Left cardiac atrium (tissue), 4 donors: ENCODE data around the gene RAB17. TPM values are rescaled to one million over a fixed set of nuclear protein-coding genes. Genes with fewer than 3 reads are reported as not detected.
"Not testable (repeated sequence)": the region's sequence is repeated elsewhere in the genome, so short reads cannot be mapped to it uniquely, and the experiment has no call there.

ENCODE experiments used
- ATAC-seq, 2 donors: fragments of 200-7000 bp; cut with Tn5 transposase; one replicate each; pipeline ENCODE4 v1.9.1; 2020; ENCODE audit warnings: mild to moderate bottlenecking in 2 of 2, moderate library complexity in 2 of 2
- DNase-seq: peaks from one replicate; pipeline ENCODE4 v3.0.0-alpha.2; 2020
- intact Hi-C, 2 donors: fragments of 100-400 bp; cut with DNase I; formaldehyde crosslinking; loops; one replicate each; pipeline versions ENCODE4 v1.14.1 to v1.15.1; 2022 to 2023
- total RNA-seq, 2 donors: library from RNA; stranded (reverse); fragmentation: NEBNext Ultra II Directional; extraction: Animal tissue kit (Norgen Biotek cat#: 25700); gene quantifications; one replicate each; pipeline ENCODE4 v1.2.1, GENCODE V29; 2021
- donor health status: DM: no; HTN: yes; CAD: no.
- donor health status: DM: no; HTN: yes; CAD: no; lungs with severe emphysema.
- donor health status: DM: yes; HTN: yes; CAD: no.
- donor health status: Dilated cardiomyopathy.

RAB17 gene
- total RNA-seq, 2 donors from 2014 or later = 2.3 to 2.4 TPM

DNA sequence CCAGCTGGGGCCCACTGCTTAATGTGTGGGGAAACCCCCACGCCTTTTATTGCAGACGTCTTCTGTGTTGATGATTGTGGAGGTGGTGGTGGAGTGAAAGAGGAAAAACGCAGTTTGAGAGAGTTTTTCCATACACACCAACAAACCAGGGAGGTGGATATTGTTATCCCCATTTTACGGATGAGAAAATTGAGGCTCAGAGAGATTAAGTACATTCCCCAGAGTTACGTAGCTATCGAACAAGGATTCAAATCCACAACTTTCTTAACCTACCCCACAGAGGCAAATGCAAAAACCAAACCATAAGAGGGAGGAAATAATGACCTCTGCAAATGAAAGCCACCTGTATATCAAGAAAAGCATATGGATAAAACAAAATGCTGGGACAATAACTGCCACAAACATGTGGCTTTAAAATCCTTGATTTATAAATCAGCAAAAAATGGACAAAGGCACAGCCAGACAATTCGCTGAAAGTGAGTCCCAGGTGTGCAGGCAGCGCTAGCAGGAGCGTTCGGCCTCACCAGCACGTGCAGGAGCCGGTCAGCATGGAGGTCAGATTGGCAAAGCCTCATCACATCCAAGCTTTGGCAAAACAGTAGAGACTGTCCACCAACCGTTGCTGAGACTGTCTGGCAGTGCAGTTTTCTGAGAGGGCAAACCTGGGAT lies 12.6 kb upstream of the RAB17 start:
- intact Hi-C loops = loop anchor here in 1 of 2 donors (5.0 kb wide), 1 partner anchor 139 kb away; no protein-coding TSS in a partner anchor
- no peak for DNase-seq
- ATAC-seq = no peak

DNA sequence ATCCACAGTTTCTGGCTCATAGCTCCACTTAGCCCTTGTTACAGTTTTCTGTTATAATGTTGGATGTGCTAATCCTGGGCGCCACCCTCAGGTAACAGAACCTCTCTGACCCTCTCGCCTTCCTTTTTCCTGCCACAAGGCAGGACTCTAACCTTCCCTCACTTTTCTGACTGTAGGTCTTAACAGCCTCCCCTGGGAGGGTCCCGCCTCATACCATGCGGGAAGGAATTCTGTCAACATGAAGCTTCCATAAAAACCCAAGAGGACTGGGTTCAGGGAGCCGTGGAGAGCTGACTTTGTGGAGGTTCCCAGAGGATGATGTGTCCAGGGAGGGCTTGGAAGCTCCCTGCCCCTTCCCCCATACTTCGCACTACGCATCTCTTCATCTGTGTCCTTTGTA lies 11.9 kb upstream of the RAB17 start:
- DNase-seq = no peak
- no peak for ATAC-seq
- intact Hi-C loops = loop anchor here in 1 of 2 donors (5.0 kb wide), 1 partner anchor 140 kb away; no protein-coding TSS in a partner anchor

DNA sequence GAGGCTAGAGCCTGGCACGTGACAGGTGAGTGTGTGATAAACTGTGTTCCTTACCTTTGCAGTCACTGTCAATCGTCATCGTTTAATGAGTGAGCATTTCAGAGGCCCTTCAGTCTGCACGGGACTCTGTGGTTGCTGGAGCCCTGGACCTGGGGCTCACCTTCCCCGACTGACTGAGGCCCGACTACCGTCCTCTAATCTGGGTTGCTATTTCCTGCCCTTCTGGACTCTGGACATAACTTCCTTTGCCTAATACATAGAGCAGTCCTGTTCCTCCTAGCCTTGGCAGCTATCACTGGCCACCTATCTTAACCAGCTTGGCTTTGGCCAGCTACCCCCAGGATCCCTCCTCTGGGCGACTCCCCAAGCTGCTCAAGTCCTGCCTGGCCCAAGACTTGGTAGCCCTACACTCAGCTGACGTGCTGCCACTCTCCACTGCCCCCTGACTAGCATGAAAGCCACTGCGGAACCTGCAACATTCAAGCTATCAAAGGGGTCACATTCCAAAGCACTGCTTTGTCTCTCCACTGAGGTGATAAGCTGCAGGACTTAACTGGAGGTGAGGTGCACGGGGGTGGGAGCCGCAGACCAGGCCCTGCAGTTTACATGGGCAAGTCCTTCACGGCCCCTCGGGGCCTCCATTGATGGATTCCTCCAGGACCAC lies 11.1 kb upstream of the RAB17 start:
- DNase-seq = no peak
- intact Hi-C loops = loop anchor here in 1 of 2 donors (5.0 kb wide), 1 partner anchor 141 kb away; no protein-coding TSS in a partner anchor

DNA sequence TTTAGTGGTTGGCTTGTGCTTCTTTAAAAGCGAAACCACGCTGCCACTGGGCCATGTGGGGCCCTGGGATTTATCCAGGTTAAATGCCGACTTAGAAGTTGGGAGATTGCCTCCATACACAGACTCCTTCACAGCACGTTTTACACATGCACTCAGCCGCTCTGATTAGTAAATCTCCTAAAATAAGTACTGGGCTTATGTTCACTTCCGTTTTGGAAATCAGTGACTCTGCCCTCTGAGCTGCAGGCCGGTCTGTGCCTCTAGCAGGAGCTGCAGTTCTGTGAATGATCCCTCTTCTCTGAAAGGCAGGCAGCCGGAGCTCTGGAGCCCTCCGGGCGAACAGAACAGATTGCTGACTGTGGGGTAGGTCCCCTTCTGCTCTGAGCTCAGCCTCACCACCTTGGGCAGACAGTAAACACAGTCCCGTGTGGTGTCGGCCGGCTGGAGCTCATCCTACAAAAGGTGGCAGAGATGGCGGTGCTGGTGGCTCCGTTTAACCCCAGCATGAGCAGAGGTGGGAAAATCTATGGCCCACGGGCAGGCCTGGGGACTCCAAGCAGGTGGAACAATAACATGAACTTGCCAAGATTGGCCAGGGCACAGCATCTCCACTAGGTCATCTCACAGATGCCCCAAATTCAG lies 9.8 kb upstream of the RAB17 start:
- intact Hi-C loops = loop anchor here in 1 of 2 donors (5.0 kb wide), 1 partner anchor 142 kb away; no protein-coding TSS in a partner anchor
- DNase-seq = peak; percentile 68
- peak; percentile 81 to 82 for ATAC-seq

More for the DNA sequence above, 11.1 kb upstream of the RAB17 start:
- ATAC-seq = peak in 1 of 2 donors; percentile 4

DNA sequence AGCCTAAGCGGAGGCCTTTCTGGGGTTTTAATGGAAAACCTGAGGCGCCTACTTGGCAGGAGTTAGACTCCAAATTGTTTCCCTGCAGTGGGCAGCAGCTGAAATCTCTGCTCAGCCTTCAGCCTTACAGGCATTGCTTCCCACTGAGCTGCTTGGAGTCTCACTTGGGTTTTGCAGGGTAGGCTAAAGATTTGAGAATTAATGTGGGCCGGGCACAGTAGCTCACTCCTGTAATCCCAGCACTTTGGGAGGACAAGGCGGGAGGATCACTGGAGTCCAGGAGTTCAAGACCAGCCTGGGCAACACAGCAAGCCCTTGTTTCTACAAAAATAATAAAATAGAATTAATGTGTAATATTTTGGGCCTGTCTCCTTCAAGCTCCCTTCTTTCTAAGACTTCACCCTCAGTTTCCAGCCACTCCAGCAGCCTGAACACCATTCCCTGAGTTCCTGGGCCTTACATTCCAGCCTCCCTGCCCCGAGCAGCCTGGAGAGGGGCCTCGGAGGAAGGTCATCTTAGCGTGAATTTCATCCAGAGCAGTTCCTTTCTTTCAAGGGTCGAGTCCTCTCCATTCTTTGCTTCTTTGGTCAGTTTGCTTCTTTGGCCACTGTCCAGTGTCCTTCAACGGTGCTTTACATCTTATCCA lies 9.1 kb upstream of the RAB17 start:
- no peak for DNase-seq
- ATAC-seq = no peak
- intact Hi-C loops = loop anchor here in 1 of 2 donors (5.0 kb wide), 1 partner anchor 143 kb away; no protein-coding TSS in a partner anchor

DNA sequence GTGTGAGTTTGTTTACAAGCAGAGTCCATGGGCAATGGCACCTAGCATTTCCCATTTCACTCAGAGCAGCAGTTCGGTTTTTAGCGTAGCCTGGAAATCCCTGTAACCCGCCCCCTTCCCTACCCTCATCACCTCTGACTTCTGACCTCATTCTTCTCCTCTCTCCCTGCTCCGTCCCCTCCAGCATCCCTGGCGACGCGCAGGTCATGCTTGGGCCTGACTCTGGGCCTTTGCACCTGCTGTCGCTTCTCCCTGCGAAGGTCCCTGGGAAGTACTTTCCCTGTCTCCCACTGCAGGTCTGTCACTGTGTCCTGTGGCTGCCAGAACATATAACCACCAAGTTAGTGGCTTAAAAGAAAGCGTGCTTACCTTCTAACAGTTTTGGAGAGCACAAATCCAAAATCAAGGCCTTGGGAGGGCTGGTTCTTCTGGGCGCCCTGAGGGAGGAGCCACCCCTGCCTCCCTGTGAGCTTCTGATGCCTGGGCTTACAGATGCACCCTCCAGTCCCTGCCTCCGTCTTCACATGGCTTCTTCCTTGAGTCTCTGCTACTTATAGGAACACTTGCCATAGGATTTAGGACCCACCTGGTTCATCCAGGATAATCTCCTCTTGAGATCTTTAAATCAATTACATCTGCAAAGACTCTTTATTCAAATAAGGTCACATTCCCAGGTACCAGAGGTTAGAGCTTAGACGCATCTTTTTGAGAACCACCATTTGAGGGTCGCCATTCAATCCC lies 8.1 kb upstream of the RAB17 start:
- intact Hi-C loops = no loop called here
- no peak for DNase-seq
- ATAC-seq = no peak

DNA sequence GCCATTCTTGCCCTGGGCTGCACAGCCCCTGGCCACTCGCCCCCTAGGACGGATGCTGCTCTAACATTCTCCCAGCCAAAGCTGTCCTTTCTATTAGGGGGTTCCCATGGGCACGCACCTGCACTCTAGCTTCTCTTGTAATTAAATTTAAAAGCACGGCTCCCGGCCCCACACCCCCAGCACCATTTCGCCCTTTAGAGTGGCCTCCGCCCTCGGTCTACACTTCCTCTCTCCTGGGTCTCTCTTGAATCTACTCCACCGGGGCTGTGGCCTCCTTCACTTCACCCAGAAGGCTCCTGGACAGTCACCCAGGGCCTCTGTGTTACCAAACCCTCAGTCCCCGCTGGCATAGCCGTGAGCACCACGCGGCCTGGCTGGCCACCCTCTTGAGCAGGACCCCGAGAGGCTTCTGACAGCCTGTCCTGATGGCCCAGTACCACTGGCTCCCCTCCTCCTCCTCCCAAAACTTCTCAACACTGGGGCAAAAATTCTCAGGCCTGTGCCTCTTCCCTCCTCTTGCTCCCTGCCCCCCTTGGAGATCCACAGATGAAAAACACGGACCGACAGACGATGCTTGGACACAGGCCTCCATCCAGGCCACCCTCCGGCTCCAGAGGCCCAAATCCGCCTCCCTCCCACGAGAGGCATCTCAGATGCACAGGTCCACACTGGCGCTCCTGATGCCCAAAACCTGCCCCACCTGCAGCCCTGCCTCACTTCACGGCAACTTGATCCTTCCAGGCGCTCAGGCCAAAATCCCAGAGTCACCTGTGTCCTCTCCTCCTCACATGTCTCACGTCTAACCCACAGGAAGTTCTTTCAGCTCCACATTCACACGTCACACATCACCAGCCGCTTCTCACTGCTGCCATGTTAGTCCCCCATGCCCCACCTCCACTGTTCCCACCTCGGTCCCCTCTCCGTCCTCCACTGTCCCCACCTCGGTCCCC lies 6.9 kb upstream of the RAB17 start:
- no peak for ATAC-seq
- no peak for DNase-seq
- intact Hi-C loops = no loop called here

DNA sequence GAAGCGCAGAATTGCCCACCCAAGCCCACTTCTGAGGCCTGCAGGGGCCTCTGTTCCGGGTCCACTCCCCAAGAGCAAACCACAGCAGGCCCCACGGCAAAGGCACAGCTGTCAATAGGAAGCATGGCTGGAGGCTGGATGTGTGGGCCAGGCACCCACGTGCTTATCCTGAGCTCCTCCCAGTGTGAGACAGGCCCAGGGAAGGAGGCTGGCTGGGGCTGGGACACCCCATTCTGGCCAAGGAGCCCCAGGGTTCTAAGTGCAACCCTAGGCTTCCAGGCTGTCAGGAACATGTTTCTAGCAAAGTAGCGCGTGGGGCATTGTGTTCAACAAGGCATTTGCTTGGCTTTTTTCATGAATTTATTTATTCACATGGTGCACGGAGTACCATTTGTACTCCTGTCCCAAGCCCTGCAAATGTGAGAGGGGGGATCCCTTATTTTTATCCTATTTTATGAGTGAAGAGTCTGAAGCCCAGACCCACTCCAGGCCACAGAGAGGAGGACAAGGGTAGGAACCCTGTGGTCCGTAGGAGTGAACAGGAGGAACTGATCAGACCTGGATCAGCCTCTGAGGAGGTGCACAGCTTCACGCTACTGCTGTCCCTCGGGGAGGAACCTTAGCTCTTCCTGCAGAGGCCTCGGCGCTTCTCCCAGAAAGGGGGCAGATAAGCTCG lies 6.1 kb upstream of the RAB17 start:
- intact Hi-C loops = no loop called here
- DNase-seq (no peak), ATAC-seq (no peak)

DNA sequence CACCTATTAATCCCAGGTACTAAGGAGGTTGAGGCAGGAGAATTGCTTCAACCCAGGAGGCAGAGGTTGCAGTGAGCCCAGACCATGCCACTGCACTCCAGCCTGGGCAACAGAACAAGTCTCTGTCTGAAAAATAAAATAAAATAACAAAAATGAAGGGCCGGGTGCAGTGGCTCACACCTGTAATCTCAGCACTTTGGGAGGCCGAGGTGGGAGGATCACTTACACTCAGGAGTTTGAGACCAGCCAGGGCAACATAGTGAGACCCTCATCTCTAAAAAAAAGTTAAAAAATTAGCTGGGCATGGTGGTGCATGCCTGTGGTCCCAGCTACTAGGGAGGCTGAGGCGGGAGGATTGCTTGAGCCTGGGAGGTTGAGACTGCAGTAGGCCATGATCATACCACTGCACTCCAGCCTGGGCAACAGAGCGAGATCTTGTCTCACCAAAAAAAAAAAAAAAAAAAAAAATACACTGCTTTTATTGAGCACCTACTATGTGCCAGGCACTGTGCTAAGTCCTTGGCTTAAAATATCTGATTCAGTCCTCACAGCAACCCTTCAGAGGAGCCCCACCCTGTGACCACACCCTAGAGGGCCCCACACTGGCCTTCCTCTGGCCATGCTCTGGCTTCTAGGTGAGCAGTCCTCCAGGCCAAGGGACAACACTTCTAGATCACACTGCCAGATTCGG lies 5.4 kb upstream of the RAB17 start:
- intact Hi-C loops, ATAC-seq, DNase-seq: not testable (repeated sequence)

DNA sequence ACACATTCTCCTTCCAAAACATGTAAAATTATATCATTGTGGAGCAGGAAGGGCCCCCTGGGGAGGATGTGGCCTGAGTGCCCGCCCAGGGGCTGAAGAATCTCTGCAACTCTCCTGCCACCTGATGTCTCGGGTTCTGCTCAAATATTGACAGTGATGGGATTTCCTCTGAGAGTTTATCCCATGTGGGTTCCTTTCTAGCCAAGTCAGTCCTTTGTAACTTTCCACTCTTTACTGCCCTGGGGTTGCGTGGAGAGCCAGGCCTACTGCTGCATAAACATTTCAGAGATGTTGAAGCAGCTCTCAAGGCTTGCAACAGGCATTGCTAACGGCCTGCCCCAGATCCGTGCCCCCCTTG lies 4.0 kb upstream of the RAB17 start:
- intact Hi-C loops = no loop called here
- DNase-seq (no peak), ATAC-seq (peak; percentile 21 to 38)

DNA sequence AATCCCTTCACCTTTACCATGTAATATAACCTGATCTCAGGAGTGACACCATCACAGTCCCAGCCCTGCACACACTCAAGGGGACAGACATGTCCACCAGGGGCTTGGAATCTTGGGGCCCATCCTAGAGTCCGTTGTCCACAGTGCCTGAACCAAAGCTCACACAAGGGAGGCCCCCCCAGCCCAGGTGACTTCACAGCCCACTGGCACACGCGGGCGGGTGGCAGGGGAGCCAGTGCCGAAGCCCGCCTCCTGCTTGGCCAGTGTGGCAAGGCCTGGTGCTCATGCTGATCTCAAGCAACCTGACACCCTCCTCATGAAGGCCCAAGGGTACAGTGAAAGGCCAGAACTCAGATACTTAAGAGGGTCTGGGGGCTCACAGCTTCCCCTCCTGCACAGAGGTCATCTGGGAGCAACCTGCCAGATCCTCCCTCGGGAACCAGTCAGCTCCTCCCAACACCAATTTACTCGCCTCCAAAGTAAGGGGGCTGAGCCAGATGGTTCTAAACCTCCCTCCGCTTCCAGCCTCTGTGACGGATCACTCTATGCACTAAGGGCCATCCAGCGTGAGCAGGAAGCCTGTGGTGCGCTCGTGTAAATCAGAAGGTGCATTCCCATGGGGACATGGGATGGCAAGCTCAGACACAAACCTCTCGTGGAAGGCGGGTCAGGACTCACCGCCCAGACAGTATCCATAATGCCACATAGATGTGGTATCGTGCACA lies 3.2 kb upstream of the RAB17 start:
- intact Hi-C loops = no loop called here
- no peak for ATAC-seq
- no peak for DNase-seq

DNA sequence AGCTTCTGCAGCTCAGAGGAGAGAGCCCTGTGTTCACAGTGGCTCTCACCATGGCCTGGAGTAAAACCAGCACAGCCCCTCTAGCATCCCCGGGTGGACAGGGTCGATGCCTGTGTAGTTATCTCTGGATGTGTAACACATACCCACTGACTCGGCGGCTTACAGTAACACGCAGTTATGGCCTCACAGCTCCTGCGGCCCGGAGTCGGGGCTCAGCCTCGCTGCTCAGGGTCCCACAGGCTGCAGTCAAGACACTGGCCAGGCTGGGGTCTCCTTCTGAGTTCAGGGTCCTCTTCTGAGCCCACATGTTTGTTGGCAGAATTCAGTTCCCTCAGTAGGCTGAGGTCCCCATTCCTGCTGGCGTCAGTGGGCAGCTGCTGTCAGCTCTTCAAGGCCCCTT lies 2.5 kb upstream of the RAB17 start:
- DNase-seq (no peak), ATAC-seq (no peak)
- intact Hi-C loops = no loop called here

DNA sequence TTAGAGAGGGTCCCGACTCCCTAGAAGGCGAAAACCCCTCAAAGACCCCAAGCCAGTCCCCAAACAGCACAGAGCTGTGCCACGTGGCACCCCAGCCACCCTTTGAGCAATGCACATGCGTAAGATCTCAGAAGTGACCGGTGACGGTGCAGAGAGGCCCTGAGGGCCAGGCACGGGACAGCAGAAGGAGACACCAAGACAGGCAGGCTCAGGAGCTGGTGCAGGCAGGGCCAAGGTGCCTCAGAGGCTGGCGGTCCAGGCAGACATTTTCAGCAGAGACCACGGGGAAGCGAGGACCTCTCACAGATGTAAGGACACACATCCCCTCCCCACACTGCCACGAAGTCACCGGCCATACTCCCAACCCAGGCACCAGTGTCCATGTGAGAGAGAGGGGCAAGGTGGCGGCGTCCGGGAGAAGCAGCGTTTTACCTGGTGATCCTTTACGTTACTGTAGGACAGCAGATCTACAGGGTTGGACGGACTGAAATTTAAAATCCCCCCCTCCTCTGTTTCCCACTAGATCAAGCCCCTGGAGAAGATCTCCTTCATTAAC lies 2.0 kb upstream of the RAB17 start:
- no peak for DNase-seq
- no peak for ATAC-seq
- intact Hi-C loops = no loop called here

DNA sequence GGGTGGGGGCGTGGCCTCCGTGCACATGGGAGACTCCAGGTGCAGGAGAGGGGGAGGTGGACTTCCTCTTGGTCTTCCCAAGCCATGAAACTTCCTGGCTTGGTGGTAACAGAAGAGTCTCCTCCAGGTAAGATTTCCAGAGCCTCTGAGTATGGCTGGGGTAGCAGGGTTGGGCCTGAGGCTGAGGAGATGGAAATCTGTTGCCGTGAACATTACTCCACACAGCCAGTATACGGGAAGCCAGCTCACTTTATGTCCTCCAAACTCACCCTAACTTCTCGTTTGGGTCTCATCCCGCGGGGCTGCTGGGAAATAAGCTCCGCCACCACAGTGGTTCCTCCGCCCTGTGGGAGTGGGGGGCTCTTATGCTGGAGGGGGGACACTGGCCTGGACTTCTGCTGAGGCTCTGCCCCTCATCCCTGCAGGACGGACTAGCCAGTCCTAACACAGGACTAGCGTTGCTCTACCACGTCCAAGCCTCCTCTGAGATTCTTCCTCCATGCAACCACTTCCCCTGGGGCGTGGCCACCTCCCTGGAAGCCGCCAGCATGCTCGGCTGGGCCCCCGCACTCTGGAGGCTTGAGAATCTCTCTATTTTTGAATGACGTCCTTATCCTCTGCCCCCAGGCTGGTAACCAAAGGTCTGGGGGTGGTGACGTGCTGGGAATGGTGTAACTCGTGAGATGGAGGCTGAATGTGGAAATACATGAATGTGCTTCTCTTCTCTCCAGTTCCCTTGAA lies 777 bp upstream of the RAB17 start:
- DNase-seq (no peak), ATAC-seq (peak in 1 of 2 donors; percentile 33)
- intact Hi-C loops = no loop called here

DNA sequence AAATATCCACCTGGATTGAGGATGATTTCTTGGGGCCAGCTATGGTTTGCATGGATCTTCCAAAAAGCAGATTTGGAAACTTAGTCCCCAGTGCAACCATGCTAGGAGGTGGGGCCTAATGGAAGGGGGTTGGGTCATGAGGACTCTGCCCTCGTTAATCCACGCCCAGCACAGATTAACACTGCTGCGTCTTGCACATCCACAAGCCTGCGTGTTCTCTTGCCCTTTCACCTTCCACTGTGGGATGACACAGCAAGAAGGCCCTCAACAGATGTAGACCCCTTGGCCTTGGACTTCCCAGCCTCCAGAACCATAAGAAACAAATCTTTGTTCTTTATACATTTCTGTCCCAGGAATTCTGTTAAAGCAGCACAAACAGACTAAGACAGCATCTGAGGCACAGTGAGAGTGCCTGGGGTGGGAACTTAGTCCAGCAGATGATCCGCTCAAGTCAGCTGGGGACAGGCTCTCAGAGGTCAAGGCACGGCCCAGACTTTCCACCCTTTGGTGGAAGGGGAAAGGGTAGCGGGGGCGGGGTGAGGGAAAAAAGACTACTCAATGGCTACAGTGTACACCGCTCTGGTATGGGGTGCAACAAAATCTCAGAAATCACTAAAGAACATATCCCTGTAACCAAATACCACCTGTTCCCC lies 2.4 kb downstream of the RAB17 start:
- ATAC-seq = no peak
- intact Hi-C loops = no loop called here
- DNase-seq = no peak
